ENCODE results near the gene DUT.

- TF ChIP-seq CTCF (IDR thresholded peaks at IDR 0.05; ENCODE audit: insufficient read depth, low read depth, low read length) (no peak), EZH2 (IDR thresholded peaks at IDR 0.05; ENCODE audit: insufficient read depth, low read length) (no peak)
Observed at GRCh38 chr15:48375767-48376166, 44.5 kb downstream of the DUT start.
